Measurements from ENCODE around the gene TRAPPC1. TPM values are rescaled to one million over a fixed set of nuclear protein-coding genes. Genes with fewer than 3 reads are reported as not detected.

The TRAPPC1 gene
- total RNA-seq, 1 donor from 2014 or later: 129 TPM

GRCh38 chr17:7972131-7972785, 40.5 kb upstream of the TRAPPC1 start:
- peaks cover 15% of the 10 kb centered on the region for H3K27me3 Mint-ChIP-seq
- H3K9me3 Mint-ChIP-seq: peaks cover 12% of the 10 kb centered on the region

DNA sequence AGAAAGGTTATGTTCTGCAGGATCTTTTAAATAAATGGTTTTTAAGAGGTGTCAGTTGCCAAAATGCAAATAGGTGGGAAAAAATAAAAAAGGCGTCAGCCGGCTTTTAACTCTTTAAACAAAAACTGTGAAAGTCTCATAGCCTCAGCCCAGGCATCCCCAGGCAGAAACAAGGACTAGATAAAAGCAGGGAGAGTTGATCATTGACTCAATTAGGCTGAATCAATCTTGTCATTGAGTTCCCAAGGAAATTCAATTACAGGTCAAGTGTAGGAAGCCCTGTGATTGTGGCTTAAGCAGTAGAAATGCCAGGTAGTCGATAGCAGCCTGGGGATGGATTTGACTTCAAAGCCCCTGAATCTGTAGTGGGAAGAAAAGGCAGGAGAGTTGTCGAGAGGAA, 39.9 kb upstream of the TRAPPC1 start:
- no peaks in the 10 kb centered on the region for H3K4me1 Mint-ChIP-seq
- no peak overlapping the region for H3K4me3 Mint-ChIP-seq
- intact Hi-C loops (cut with micrococcal nuclease): no loop called here
- H3K36me3 Mint-ChIP-seq (ENCODE audit: low read depth): peaks cover 5% of the 10 kb centered on the region
- no peak overlapping the region for H3K27ac Mint-ChIP-seq
- ChIA-PET POLR2A (no interaction called here), CTCF (no interaction called here)
- no peak for ATAC-seq (ENCODE audit: low read depth)
- H3K27me3 Mint-ChIP-seq: peaks cover 15% of the 10 kb centered on the region
- no peak for DNase-seq
- peaks cover 12% of the 10 kb centered on the region for H3K9me3 Mint-ChIP-seq
- TF ChIP-seq, protein P1, sequence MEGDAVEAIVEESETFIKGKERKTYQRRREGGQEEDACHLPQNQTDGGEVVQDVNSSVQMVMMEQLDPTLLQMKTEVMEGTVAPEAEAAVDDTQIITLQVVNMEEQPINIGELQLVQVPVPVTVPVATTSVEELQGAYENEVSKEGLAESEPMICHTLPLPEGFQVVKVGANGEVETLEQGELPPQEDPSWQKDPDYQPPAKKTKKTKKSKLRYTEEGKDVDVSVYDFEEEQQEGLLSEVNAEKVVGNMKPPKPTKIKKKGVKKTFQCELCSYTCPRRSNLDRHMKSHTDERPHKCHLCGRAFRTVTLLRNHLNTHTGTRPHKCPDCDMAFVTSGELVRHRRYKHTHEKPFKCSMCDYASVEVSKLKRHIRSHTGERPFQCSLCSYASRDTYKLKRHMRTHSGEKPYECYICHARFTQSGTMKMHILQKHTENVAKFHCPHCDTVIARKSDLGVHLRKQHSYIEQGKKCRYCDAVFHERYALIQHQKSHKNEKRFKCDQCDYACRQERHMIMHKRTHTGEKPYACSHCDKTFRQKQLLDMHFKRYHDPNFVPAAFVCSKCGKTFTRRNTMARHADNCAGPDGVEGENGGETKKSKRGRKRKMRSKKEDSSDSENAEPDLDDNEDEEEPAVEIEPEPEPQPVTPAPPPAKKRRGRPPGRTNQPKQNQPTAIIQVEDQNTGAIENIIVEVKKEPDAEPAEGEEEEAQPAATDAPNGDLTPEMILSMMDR (IDR thresholded peaks at IDR 0.05): no peak

More at GRCh38 chr17:7972131-7972785, 40.5 kb upstream of the TRAPPC1 start:
- no peak for ATAC-seq (ENCODE audit: low read depth)
- intact Hi-C loops (cut with micrococcal nuclease): no loop called here
- ChIA-PET CTCF (interaction anchor here (1.2 kb wide), 1 partner anchor 17 kb away, joined by 3 read pairs; no protein-coding TSS in a partner anchor), POLR2A (no interaction called here)
- TF ChIP-seq, protein P1 (IDR thresholded peaks at IDR 0.05): no peak
- Mint-ChIP-seq H3K4me3 (no peak overlapping the region), H3K4me1 (no peaks in the 10 kb centered on the region), H3K36me3 (ENCODE audit: low read depth) (peaks cover 5% of the 10 kb centered on the region), H3K27ac (no peak overlapping the region)
- no peak for DNase-seq

GRCh38 chr17:7969433-7969832, 37.7 kb upstream of the TRAPPC1 start:
- ChIA-PET CTCF (no interaction called here), POLR2A (no interaction called here)
- no peak overlapping the region for H3K4me3 Mint-ChIP-seq
- H3K36me3 Mint-ChIP-seq (ENCODE audit: low read depth): peaks cover under 1% of the 10 kb centered on the region
- intact Hi-C loops (cut with micrococcal nuclease): no loop called here
- H3K4me1 Mint-ChIP-seq: no peaks in the 10 kb centered on the region
- H3K27ac Mint-ChIP-seq: no peak overlapping the region
- H3K27me3 Mint-ChIP-seq: peaks cover 12% of the 10 kb centered on the region
- ATAC-seq (ENCODE audit: low read depth): no peak
- TF ChIP-seq, protein P1 (IDR thresholded peaks at IDR 0.05): no peak
- no peak for DNase-seq
- peaks cover under 1% of the 10 kb centered on the region for H3K9me3 Mint-ChIP-seq

DNA sequence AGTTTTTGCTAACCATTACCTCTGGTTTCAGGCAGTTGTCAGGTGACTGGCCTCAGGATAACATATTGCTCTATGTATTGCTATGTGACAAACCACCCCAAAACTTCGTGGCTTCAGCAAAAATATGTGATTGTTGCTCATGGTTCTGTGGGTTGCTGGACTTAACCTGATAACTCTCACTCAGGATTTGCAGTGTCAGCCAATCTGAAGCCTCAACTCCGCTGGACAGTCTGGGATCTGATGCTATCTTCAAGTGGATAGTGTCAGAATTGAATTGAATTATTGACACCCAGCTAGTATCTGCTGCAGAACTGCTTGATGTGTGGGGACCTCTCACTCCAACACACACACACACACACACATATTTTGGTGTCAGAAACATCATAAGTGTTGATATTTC, 36.0 kb upstream of the TRAPPC1 start:
- no peaks in the 10 kb centered on the region for H3K9me3 Mint-ChIP-seq
- ChIA-PET CTCF (no interaction called here), POLR2A (no interaction called here)
- no peaks in the 10 kb centered on the region for H3K36me3 Mint-ChIP-seq (ENCODE audit: low read depth)
- H3K4me1 Mint-ChIP-seq: no peaks in the 10 kb centered on the region
- intact Hi-C loops (cut with micrococcal nuclease): no loop called here
- TF ChIP-seq, protein P1 (IDR thresholded peaks at IDR 0.05): no peak
- no peak overlapping the region for H3K4me3 Mint-ChIP-seq
- peaks cover 9% of the 10 kb centered on the region for H3K27me3 Mint-ChIP-seq
- no peak for ATAC-seq (ENCODE audit: low read depth)
- no peak overlapping the region for H3K27ac Mint-ChIP-seq
- DNase-seq: no peak

DNA sequence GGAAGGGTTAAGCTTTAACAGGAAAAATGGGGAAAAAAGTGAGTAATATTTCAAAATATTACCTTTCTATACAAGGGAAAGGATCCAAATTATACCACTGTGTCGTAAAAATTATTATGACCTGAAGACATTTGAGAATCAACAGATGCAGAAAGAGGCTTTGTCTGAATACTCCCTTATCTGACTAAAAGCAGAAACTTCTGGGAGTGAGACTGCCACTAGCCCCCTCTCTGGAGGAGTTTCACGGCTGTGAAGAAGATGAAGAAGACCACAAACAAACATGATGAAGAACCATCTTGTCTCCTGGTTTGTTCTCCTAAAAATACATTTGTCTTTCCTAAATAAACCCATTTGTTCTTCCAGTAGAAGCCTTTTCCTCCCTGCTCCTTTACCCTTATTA, 29.7 kb upstream of the TRAPPC1 start:
- POLR2A ChIA-PET: interaction anchor here (0.6 kb wide), 1 partner anchor 338 kb away, joined by 3 read pairs; no protein-coding TSS in a partner anchor
- TF ChIP-seq, protein P1 (IDR thresholded peaks at IDR 0.05): no peak

More for the DNA sequence above, 29.7 kb upstream of the TRAPPC1 start:
- ATAC-seq (ENCODE audit: low read depth): no peak
- Mint-ChIP-seq H3K4me1 (no peaks in the 10 kb centered on the region), H3K36me3 (ENCODE audit: low read depth) (no peaks in the 10 kb centered on the region), H3K9me3 (no peaks in the 10 kb centered on the region), H3K27me3 (peaks cover 14% of the 10 kb centered on the region), H3K27ac (no peak overlapping the region), H3K4me3 (no peak overlapping the region)
- DNase-seq: no peak
- CTCF ChIA-PET: no interaction called here
- intact Hi-C loops (cut with micrococcal nuclease): no loop called here

Data from activated B cell treated with CpG ODN at 0.5 μM for 24 hours (primary cell).